Endodermal cell (in vitro differentiated cells): ENCODE results near the gene CD164. TPM values are rescaled to one million over a fixed set of nuclear protein-coding genes. Genes with fewer than 3 reads are reported as not detected.

Source experiments
- DNase-seq: peaks from one replicate; pipeline ENCODE4 v3.0.0-alpha.2; 2017
- H3K27ac ChIP-seq: 2 replicates; pipeline ENCODE4 v1.5.1; 2013; ENCODE audit warnings: mild to moderate bottlenecking, low read depth, low read length, moderate library complexity
- H3K27me3 ChIP-seq: 2 replicates; pipeline ENCODE4 v1.6.1; 2013; ENCODE audit warnings: mild to moderate bottlenecking, low read length, moderate library complexity; ENCODE audit not compliant: insufficient read depth, control insufficient read depth, poor library complexity, severe bottlenecking
- H3K36me3 ChIP-seq: 2 replicates; pipeline ENCODE4 v1.7.0; 2013; ENCODE audit warnings: mild to moderate bottlenecking, low read length, moderate library complexity; ENCODE audit not compliant: control insufficient read depth, insufficient read depth
- H3K4me1 ChIP-seq: one replicate; pipeline ENCODE4 v1.7.0; 2013; ENCODE audit warnings: low read length; ENCODE audit not compliant: control insufficient read depth, insufficient read depth
- H3K4me3 ChIP-seq: 2 replicates; pipeline ENCODE4 v1.5.1; 2013; ENCODE audit warnings: mild to moderate bottlenecking, low read length, moderate library complexity
- H3K9ac ChIP-seq: 2 replicates; pipeline ENCODE4 v1.6.1; 2013; ENCODE audit warnings: mild to moderate bottlenecking, low read length, moderate library complexity; ENCODE audit not compliant: poor library complexity, severe bottlenecking; ENCODE audit errors: extremely low read depth
- H3K9me3 ChIP-seq: 2 replicates; pipeline ENCODE4 v1.6.1; 2013; ENCODE audit warnings: mild to moderate bottlenecking, low read length, moderate library complexity; ENCODE audit not compliant: control insufficient read depth
- H3K27ac Mint-ChIP-seq: 2 replicates; pipeline ENCODE4 v1.8.0; 2020; ENCODE audit warnings: mixed read lengths
- H3K27me3 Mint-ChIP-seq: 2 replicates; pipeline ENCODE4 v1.8.0; 2021; ENCODE audit warnings: mild to moderate bottlenecking, mixed read lengths; ENCODE audit not compliant: insufficient read depth
- H3K36me3 Mint-ChIP-seq: 2 replicates; pipeline ENCODE4 v1.8.0; 2020; ENCODE audit warnings: low read depth, mixed read lengths
- H3K4me1 Mint-ChIP-seq: 2 replicates; pipeline ENCODE4 v1.8.0; 2020; ENCODE audit warnings: mixed read lengths
- H3K4me3 Mint-ChIP-seq: 2 replicates; pipeline ENCODE4 v1.8.0; 2020; ENCODE audit warnings: mild to moderate bottlenecking, moderate library complexity, mixed read lengths
- H3K9me3 Mint-ChIP-seq: 2 replicates; pipeline ENCODE4 v1.8.0; 2020; ENCODE audit warnings: mild to moderate bottlenecking, mixed read lengths
- CTCF ChIP-seq: fragments of 200-600 bp; sonication (generic); conservative IDR thresholded peaks from 2 replicates; pipeline ENCODE4 v1.5.0; 2021; ENCODE audit warnings: antibody characterized with exemption, mild to moderate bottlenecking
- WGBS, 2 experiments: methylation state at CpG; one replicate each; pipeline versions ENCODE4 v1.1.5 to v1.1.7; 2013; ENCODE audit warnings: missing lambda C conversion rate in 2 of 2, mixed read lengths in 1 of 2; ENCODE audit not compliant: insufficient coverage in 1 of 2, insufficient read length in 1 of 2; 5-methylcytosine and 5-hydroxymethylcytosine counted together
- total RNA-seq, 2 donors: library from RNA; stranded (reverse); fragmentation: NEBNext Ultra II Directional in 1 of 2; extraction: Animal tissue kit (Norgen Biotek cat#: 25700) in 1 of 2; gene quantifications; 2 replicates in 1 of 2; 3 replicates in 1 of 2; pipeline ENCODE4 v1.2.1, GENCODE V29; 2021

The CD164 gene
- total RNA-seq, 2 donors from 2014 or later = 120 to 126 TPM

DNA sequence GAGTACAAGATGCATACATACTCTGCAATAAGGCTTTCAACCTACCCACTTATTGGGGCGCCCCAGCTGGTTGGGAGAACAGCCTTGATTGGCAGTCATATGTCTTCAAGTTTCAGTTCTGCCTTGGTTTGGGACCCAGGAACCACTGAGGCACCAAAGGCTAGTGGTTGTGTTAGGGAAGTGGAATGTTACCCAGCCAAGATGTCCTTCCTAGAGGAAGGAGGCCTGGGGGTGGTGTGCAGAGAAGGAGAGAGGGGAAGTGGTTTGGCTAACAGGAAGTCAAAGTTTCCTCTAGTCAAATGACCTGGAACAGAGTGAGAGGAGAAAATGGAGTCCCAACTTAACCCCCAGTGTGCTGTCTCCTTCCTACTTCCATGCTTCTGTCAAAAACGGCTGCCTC lies 59.4 kb downstream of the CD164 start:
- no peak overlapping the region for H3K4me3 Mint-ChIP-seq
- Histone ChIP-seq H3K4me1 (no peaks in the 10 kb centered on the region), H3K27me3 (no peaks in the 10 kb centered on the region), H3K27ac (no peak overlapping the region), H3K36me3 (no peaks in the 10 kb centered on the region), H3K4me3 (no peak overlapping the region), H3K9ac (no peak overlapping the region), H3K9me3 (no peaks in the 10 kb centered on the region)
- no peak for DNase-seq
- 80 to 94% methylated on average over 1 to 2 of the region's 2 CpGs for WGBS, 2 experiments
- peaks cover 1% of the 10 kb centered on the region for H3K9me3 Mint-ChIP-seq
- TF ChIP-seq CTCF = no peak
- H3K4me1 Mint-ChIP-seq = peaks cover 9% of the 10 kb centered on the region
- H3K27ac Mint-ChIP-seq = no peak overlapping the region
- no peaks in the 10 kb centered on the region for H3K27me3 Mint-ChIP-seq
- no peaks in the 10 kb centered on the region for H3K36me3 Mint-ChIP-seq

DNA sequence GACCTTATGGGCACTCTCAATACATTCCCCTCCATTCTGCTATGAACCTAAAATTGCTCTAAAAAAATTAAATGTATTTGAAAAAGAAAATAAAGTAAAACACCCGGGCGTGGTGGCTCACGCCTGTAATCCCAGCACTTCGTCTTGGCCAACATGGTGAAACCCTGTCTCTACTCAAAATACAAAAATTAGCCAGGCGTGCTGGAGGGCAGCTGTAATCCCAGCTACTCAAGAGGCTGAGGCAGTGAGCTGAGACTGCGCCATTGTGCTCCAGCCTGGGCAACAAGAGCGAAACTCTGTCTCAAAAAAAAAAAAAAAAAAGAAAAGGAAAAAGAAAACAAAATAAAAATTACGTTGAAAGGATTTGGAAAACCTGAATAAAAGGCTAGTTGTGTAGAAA lies 60.5 kb downstream of the CD164 start:
- 81 to 83% methylated on average over 6 to 8 of the region's 8 CpGs for WGBS, 2 experiments
- H3K27me3 ChIP-seq = no peaks in the 10 kb centered on the region
- peaks cover 1% of the 10 kb centered on the region for H3K9me3 Mint-ChIP-seq

DNA sequence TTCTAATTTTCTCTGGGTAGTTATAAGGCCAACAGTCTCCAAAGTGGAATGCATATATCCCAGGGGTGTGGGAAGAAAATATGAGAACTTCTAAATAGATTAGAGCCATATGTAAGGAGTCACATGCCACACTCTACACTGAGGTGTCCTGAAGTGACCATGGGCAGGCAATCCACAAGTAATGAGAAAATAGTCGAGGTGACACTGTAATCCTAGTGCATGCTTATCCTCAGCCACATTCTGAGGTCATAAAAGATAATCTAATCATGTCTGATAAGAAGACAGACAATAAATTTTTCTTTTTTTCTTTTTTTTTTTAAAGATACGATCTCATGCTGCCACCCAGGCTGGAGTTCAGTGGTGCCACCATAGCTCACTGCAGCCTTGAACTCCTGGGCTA lies 62.2 kb downstream of the CD164 start:
- TF ChIP-seq CTCF = no peak
- H3K36me3 Mint-ChIP-seq = no peaks in the 10 kb centered on the region

More for the DNA sequence above, 60.5 kb downstream of the CD164 start:
- no peaks in the 10 kb centered on the region for H3K4me1 ChIP-seq
- Mint-ChIP-seq H3K27ac (no peak overlapping the region), H3K36me3 (no peaks in the 10 kb centered on the region), H3K27me3 (no peaks in the 10 kb centered on the region), H3K4me1 (peaks cover 7% of the 10 kb centered on the region), H3K4me3 (no peak overlapping the region)
- DNase-seq = no peak
- no peak for TF ChIP-seq CTCF
- H3K9me3 ChIP-seq = no peaks in the 10 kb centered on the region
- no peak overlapping the region for H3K9ac ChIP-seq
- H3K27ac ChIP-seq = no peak overlapping the region
- no peak overlapping the region for H3K4me3 ChIP-seq
- H3K36me3 ChIP-seq = no peaks in the 10 kb centered on the region

More for the DNA sequence above, 62.2 kb downstream of the CD164 start:
- H3K27me3 ChIP-seq = no peaks in the 10 kb centered on the region
- H3K4me3 ChIP-seq = no peak overlapping the region
- H3K4me1 ChIP-seq = no peaks in the 10 kb centered on the region
- H3K9me3 ChIP-seq = no peaks in the 10 kb centered on the region
- 95 to 100% methylated on average over 1 to 2 of the region's 2 CpGs for WGBS, 2 experiments
- no peaks in the 10 kb centered on the region for H3K27me3 Mint-ChIP-seq
- no peak overlapping the region for H3K4me3 Mint-ChIP-seq
- H3K27ac Mint-ChIP-seq = no peak overlapping the region
- H3K36me3 ChIP-seq = no peaks in the 10 kb centered on the region
- H3K9me3 Mint-ChIP-seq = no peaks in the 10 kb centered on the region
- H3K9ac ChIP-seq = no peak overlapping the region
- peaks cover 7% of the 10 kb centered on the region for H3K4me1 Mint-ChIP-seq
- no peak for DNase-seq
- no peak overlapping the region for H3K27ac ChIP-seq
